Right lobe of liver (tissue), 4 donors: ENCODE measurements around the gene ARL4A.

Experiments used
- POLR2A ChIP-seq: fragments of 450-650 bp; IDR thresholded peaks from one replicate; pipeline ENCODE4 v1.6.1; 2017; ENCODE audit warnings: antibody characterized with exemption, mild to moderate bottlenecking
- TF ChIP-seq, protein P1 (sequence below), 4 donors: fragments of 200-600 bp in 3 of 4; fragments of 450-650 bp in 1 of 4; IDR thresholded peaks; one replicate each; pipeline versions ENCODE4 v1.5.1 to v1.8.0; 2016 to 2022; ENCODE audit warnings: antibody characterized with exemption in 4 of 4, mild to moderate bottlenecking in 2 of 4
- donor health status: DM: no; HTN: no; CAD: no.
- donor health status: DM: no; HTN: no; CAD: no.
- donor health status: DM: no; HTN: yes; CAD: no.

- TF ChIP-seq, protein P1, sequence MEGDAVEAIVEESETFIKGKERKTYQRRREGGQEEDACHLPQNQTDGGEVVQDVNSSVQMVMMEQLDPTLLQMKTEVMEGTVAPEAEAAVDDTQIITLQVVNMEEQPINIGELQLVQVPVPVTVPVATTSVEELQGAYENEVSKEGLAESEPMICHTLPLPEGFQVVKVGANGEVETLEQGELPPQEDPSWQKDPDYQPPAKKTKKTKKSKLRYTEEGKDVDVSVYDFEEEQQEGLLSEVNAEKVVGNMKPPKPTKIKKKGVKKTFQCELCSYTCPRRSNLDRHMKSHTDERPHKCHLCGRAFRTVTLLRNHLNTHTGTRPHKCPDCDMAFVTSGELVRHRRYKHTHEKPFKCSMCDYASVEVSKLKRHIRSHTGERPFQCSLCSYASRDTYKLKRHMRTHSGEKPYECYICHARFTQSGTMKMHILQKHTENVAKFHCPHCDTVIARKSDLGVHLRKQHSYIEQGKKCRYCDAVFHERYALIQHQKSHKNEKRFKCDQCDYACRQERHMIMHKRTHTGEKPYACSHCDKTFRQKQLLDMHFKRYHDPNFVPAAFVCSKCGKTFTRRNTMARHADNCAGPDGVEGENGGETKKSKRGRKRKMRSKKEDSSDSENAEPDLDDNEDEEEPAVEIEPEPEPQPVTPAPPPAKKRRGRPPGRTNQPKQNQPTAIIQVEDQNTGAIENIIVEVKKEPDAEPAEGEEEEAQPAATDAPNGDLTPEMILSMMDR (IDR thresholded peaks at IDR 0.05) = no peak
- TF ChIP-seq POLR2A = no peak
Observed at GRCh38 chr7:12684733-12685132, 2.7 kb upstream of the ARL4A start.
